Bone marrow (tissue), 2 donors: Measurements from ENCODE around the gene EFEMP1.

Experiments
- DNase-seq, 2 donors: peaks; one replicate each; lab custom pipeline; 2025; lab: John Stamatoyannopoulos, UW

The EFEMP1 gene

GRCh38 chr2:55932843-55933242, 9.3 kb upstream of the EFEMP1 start:
- no peak for DNase-seq

- DNase-seq, result no peak
Observed at GRCh38 chr2:55931281-55931680, 7.7 kb upstream of the EFEMP1 start.

DNA sequence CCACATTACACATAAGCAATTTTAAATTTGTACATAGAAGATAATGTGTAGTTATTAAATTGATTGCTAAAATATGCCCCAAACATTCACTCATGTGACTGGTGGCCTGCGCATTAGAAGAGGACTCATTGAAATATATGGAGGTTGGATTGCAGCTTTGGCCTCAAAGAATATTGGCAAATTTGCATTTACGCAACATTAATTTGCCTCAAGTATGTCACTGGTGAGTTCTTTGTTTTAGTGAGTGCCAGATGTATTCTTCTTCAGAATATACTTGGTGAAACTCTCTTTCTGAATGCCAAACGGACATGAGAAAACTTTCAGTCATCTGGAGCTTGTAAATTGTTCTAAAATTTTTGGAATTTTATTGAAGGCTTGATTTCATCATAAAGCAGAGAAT, 5.9 kb upstream of the EFEMP1 start:
- DNase-seq, result no peak

DNA sequence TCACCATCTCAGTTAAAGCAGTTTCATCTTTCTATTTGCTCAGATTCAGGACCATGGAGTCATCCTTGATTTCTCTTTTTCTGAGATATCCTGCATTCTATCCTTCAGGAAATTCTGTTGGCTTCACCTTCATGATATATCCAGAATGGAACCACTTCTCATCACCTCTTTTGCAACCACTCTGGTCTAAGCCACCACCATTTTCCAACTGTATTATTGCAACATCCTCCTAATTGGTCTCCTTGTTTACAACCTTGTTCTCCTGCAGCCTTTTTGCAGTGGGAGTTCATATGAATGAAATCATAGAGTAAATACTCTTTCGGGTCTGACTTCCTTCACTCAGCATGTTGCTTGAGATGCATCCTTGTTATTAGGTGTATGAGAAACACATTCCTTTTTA, 3.4 kb upstream of the EFEMP1 start:
- no peak for DNase-seq

DNA sequence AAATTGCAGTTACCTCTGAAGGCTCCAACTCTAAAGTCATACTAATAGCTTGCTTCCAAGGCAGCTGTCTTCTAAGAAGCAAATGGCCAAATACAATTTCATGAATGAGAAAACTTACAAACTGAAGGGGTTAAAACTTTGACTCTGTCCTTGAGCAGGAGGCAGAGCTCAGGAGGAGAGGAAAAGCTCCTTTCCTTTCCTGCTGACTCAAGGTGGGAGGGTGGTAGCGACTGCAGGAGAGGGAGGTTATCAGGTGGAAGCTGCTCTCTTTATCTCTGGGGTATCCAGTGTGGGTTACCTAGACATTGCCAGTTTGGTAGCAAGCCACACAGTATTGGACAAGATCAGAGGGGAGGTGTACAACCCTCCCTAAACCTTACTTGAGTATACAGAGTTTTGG, 2.7 kb upstream of the EFEMP1 start:
- DNase-seq, result no peak

- no peak for DNase-seq
Observed at GRCh38 chr2:55923982-55924321, 370 bp upstream of the EFEMP1 start.

GRCh38 chr2:55922291-55922907, 1.2 kb downstream of the EFEMP1 start:
- DNase-seq, result no peak

DNA sequence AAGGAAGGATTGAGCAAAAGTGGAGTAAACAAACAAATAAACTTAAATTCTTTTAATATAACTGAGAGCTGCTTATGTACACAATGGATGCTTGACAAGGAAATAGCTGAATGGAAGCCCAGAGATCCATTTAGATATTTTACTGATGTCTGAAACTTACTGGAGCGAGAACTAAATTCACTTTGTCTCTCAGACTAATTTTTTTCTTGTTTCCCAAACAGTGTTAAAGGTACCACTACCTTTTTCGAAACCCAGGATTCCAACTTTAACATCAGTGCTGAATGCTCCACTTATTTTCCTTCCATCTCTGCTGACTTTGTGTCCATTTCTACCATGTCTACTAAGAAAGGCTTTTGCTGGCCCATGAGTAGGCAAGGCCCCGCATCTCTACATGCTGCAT, 4.0 kb downstream of the EFEMP1 start:
- DNase-seq, result no peak

DNA sequence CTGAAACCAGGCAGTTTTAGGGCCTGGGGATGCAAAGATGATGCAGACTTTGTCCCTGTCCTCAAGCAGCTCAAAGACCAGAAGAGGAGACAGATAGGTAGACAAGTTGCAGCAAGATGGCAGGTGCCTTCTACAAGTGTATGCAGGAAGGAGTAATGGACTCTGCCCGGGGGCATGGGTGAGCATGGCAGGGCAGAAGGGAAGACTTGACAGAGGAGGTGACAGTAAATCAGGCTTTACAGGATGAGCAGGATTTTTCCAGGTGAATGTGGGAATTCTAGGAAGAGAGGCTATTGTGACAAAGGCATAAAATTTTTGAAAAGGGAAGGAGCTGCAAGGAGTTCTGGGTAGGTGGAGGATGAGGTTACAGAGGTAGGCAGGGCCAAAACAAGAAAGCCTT, 4.7 kb downstream of the EFEMP1 start:
- no peak for DNase-seq

- no peak for DNase-seq
Observed at GRCh38 chr2:55917713-55918390, 5.7 kb downstream of the EFEMP1 start.

- DNase-seq, result no peak
Observed at GRCh38 chr2:55917117-55917516, 6.5 kb downstream of the EFEMP1 start.

DNA sequence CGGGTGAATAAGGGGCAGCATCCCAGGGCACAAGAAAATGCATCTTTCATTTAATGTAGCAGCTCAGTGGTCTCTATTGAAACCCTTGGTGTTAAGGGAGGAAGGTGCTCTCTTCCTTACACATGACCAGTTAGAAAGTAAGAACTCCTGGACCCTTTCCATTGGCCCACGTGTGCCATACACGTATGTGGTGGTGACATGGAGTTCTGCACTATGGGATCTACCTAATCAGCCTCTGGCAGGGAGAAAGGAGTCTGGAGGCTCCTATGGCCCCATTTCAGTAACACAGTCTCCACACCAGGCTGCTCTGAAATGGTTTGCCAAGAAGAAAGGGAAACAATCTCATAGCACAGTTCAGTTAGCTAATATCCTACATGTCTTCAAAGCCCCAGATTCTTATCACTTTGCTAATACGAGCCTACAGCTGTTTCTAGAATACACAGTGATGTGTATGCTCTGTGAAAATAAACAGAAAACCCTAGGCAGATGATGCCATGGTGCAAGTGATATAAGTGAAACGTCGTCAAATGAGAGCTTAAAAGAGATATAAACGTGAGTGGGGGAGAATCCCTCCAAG, 7.0 kb downstream of the EFEMP1 start:
- no peak for DNase-seq

GRCh38 chr2:55914786-55915185, 8.8 kb downstream of the EFEMP1 start:
- no peak for DNase-seq

DNA sequence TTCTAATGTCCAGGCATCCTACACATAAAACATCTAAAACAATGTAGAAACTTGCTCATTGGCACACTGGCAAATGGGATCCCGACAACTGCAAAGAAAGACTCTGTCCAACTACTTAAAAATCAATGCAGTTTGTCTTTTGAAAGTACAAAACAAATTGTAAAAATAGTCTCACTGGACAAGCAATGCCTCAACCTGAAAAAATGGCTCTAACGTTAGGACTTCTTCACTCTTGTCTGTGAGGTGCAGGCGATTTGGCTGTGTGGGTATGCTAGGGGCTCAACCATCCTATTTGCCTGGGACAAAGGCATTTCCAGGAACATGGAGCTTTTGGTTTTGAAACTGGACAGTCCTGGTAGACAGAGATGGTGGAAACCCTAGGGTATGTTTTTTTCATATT, 10.7 kb downstream of the EFEMP1 start:
- DNase-seq, result no peak

DNA sequence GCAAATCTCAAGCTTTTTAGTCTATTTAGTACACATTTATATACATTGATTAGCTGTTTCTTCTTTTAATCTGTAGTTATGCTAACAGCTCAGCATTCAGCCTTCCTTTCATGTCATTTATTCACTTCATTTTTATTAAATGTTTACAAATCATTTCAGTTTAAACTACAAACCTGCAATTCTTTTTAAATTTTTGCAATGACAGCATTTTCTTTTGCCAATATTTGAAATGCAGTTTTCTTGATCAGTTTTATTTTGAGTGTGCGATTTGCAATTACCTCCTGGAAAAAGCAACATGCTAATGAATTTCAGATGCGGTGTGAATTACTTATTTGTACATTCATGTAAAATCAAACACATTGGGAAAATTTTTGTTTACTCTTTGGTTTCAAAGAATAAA, 13.5 kb downstream of the EFEMP1 start:
- DNase-seq, result no peak

- DNase-seq, result no peak
Observed at GRCh38 chr2:55907686-55908085, 15.9 kb downstream of the EFEMP1 start.

DNA sequence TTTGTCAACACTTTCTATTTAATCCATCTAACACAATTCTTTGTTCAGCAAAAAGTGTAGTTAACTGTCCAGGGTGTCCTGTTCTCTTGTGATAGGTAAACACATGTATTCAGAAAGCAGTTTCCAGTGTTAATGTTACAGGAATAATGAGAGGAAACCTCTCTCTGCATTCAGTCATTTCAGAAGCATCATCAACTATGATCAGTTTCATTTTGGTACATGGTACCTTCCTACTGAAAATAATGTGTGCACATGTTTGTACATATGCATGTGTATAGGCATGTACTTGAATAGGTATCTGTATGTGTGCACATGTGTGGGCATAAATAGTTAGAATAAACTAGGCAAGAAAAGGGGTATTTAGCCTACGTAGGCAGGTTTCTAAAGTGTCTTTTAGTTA, 16.6 kb downstream of the EFEMP1 start:
- DNase-seq, result no peak

GRCh38 chr2:55903727-55904126, 19.9 kb downstream of the EFEMP1 start:
- no peak for DNase-seq

- no peak for DNase-seq
Observed at GRCh38 chr2:55902971-55903370, 20.6 kb downstream of the EFEMP1 start.

GRCh38 chr2:55902429-55902828, 21.2 kb downstream of the EFEMP1 start:
- DNase-seq, result no peak

DNA sequence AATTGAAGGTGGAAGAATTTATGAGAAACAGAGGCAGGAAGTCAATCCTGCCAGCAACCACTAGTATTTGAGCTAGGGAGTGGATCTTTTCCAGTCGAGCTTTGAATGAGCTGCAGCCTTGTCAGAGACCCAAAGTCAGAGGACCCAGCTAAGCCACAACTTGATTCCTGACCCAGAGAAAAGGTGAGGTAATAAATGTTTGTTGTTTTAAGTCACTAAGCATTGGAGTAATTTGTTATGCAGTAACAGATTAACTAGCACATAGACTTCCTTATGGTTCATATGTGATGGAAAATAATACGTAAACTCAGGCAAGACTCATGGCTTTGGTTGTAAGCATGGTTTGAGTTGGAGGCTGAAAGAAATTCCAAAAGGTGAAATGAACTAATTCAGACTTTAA, 21.6 kb downstream of the EFEMP1 start:
- no peak for DNase-seq

DNA sequence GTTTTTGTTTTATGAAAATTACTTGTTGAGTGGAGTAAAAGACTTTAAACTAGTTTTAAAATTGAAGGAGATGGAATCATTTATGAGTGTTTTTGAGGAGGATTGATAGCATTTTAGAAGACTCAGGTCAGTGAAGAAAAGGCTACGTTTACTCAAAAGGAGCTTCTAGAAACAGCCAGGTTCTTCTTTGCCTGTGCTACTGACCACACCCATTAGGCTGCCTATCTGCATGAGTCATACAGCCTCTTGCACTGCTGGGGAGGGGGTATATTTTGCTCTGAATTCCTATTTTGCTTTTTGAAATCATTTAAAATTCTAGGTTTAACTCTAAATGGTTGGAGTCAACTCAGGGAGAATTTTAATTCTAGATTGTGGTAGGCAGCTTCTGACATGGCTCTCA, 22.3 kb downstream of the EFEMP1 start:
- DNase-seq, result no peak

- DNase-seq, result no peak
Observed at GRCh38 chr2:55899881-55900280, 23.7 kb downstream of the EFEMP1 start.
